ENCODE data around the gene RGS9. TPM values are rescaled to one million over a fixed set of nuclear protein-coding genes. Genes with fewer than 3 reads are reported as not detected.
A peak's percentile ranks its signal among the peaks of the same experiment; 100 is the strongest.

RGS9 gene
- total RNA-seq, 4 donors from 2014 or later = 4.0 to 25.6 (median 7.9) TPM

- DNase-seq = no peak
- H3K36me3 ChIP-seq = no peaks in the 10 kb centered on the region
- no peak overlapping the region for H3K4me3 ChIP-seq
- TF ChIP-seq CTCF (IDR thresholded peaks at IDR 0.05) = no peak
- no peak for TF ChIP-seq POLR2A (IDR thresholded peaks at IDR 0.05)
- no peaks in the 10 kb centered on the region for H3K27me3 ChIP-seq
- no peaks in the 10 kb centered on the region for H3K4me1 ChIP-seq
- H3K27ac ChIP-seq = no peak overlapping the region
- no peaks in the 10 kb centered on the region for H3K9me3 ChIP-seq
These were observed 6.9 kb downstream of the RGS9 start for GRCh38 chr17:65143889-65144604.

- no peaks in the 10 kb centered on the region for H3K27me3 ChIP-seq
- H3K9me3 ChIP-seq = no peaks in the 10 kb centered on the region
- no peaks in the 10 kb centered on the region for H3K4me1 ChIP-seq
- no peak for TF ChIP-seq CTCF (IDR thresholded peaks at IDR 0.05)
- H3K27ac ChIP-seq = no peak overlapping the region
- DNase-seq = no peak
- no peaks in the 10 kb centered on the region for H3K36me3 ChIP-seq
- H3K4me3 ChIP-seq = no peak overlapping the region
These were observed 8.6 kb downstream of the RGS9 start for GRCh38 chr17:65145743-65146142.

- DNase-seq = no peak
- H3K4me3 ChIP-seq = no peak overlapping the region
- no peak overlapping the region for H3K27ac ChIP-seq
- no peaks in the 10 kb centered on the region for H3K27me3 ChIP-seq
- TF ChIP-seq CTCF (IDR thresholded peaks at IDR 0.05) (no peak), POLR2A (IDR thresholded peaks at IDR 0.05) (no peak)
- no peaks in the 10 kb centered on the region for H3K9me3 ChIP-seq
- H3K4me1 ChIP-seq = no peaks in the 10 kb centered on the region
- H3K36me3 ChIP-seq = no peaks in the 10 kb centered on the region
These were observed 10.8 kb downstream of the RGS9 start for GRCh38 chr17:65147955-65148354.

- Histone ChIP-seq H3K36me3 (no peaks in the 10 kb centered on the region), H3K27ac (peak overlapping the region in 3 of 4 donors; percentile 65 to 85 (median 71)), H3K27me3 (no peaks in the 10 kb centered on the region), H3K9me3 (no peaks in the 10 kb centered on the region), H3K4me3 (no peak overlapping the region), H3K4me1 (peaks cover 0 to 19% (median 0%) of the 10 kb centered on the region in 4 donors)
- peak in 1 of 3 donors; percentile 52 for DNase-seq
- TF ChIP-seq POLR2A (IDR thresholded peaks at IDR 0.05) (no peak), CTCF (IDR thresholded peaks at IDR 0.05) (no peak)
These were observed 17.8 kb downstream of the RGS9 start for GRCh38 chr17:65154770-65155589.

- DNase-seq = no peak
- H3K4me1 ChIP-seq = peaks cover 0 to 19% (median 0%) of the 10 kb centered on the region in 4 donors
- H3K27ac ChIP-seq = peak overlapping the region in 3 of 4 donors; percentile 65 to 85 (median 71)
- H3K4me3 ChIP-seq = no peak overlapping the region
- no peaks in the 10 kb centered on the region for H3K36me3 ChIP-seq
- TF ChIP-seq CTCF (IDR thresholded peaks at IDR 0.05) (no peak), POLR2A (IDR thresholded peaks at IDR 0.05) (no peak)
- no peaks in the 10 kb centered on the region for H3K27me3 ChIP-seq
- no peaks in the 10 kb centered on the region for H3K9me3 ChIP-seq
These were observed 18.5 kb downstream of the RGS9 start for GRCh38 chr17:65155622-65156021.

All from Peyer's patch (tissue), 4 donors.